Activated T-helper 2 cell treated with anti-CD3 and anti-CD28 coated beads, Interferon-gamma antibody, Interleukin-2, Interleukin-4, amounts not matched to agents 10 μg/mL and 5 μg/mL and 100 μg/mL, durations not matched to agents 14 hours and 24 hours and 36 hours (primary cell): Measurements from ENCODE around the gene ITPRID1. TPM values are rescaled to one million over a fixed set of nuclear protein-coding genes. Genes with fewer than 3 reads are reported as not detected.
A peak's percentile ranks its signal among the peaks of the same experiment; 100 is the strongest.
"Not testable (repeated sequence)": the region's sequence is repeated elsewhere in the genome, so short reads cannot be mapped to it uniquely, and the experiment has no call there.

Experiments
- DNase-seq: peaks from one replicate; pipeline ENCODE4 v3.0.0; 2021; ENCODE audit warnings: low spot score
- H3K27ac Mint-ChIP-seq: one replicate; pipeline ENCODE4 v1.8.0; 2021; ENCODE audit warnings: mixed read lengths
- H3K27me3 Mint-ChIP-seq: one replicate; pipeline ENCODE4 v1.8.0; 2021; ENCODE audit warnings: low read depth, mixed read lengths
- H3K36me3 Mint-ChIP-seq: one replicate; pipeline ENCODE4 v1.8.0; 2021; ENCODE audit warnings: low read depth, mixed read lengths
- H3K4me1 Mint-ChIP-seq: one replicate; pipeline ENCODE4 v1.8.0; 2021; ENCODE audit warnings: low read depth, mixed read lengths
- H3K4me3 Mint-ChIP-seq: one replicate; pipeline ENCODE4 v1.8.0; 2021; ENCODE audit warnings: low read depth, mild to moderate bottlenecking, moderate library complexity, mixed read lengths
- H3K9me3 Mint-ChIP-seq: one replicate; pipeline ENCODE4 v1.8.0; 2021; ENCODE audit warnings: mixed read lengths
- intact Hi-C: fragments of 100-400 bp; cut with micrococcal nuclease; formaldehyde crosslinking; loops from one replicate; pipeline ENCODE4 v1.15.1; 2023
- total RNA-seq: library from RNA; stranded (reverse); gene quantifications from 2 replicates; pipeline ENCODE4 v1.2.3, GENCODE V29; 2022

Gene ITPRID1
- not detected in 2 replicates for total RNA-seq

DNA sequence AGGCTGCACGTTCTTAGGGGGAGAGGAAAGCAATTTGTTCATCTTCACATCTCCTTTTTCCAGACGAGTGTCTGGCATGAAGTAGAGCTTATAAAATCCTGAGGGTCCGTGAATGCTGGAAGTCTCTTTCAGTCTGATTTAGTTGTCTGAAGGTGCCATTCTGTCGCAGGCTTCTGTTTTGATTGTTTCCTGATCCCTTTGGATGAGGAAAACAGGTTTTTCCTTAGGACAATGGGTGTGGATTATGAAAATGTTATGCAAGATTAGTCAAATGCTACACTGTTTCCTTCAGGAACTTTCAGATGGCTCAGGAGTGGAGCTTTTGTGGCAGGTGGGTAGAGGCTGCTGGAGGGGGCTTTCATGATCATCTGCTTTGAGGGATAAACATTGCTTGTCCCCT, at the start of gene ITPRID1:
Gene ITPRID1, plus strand, starts transcription at position 301 of the 400 bp plus-strand sequence. CDS start 38,935 bp downstream, outside the sequence.
- intact Hi-C loops, result no loop called here
- Mint-ChIP-seq H3K27me3 (no peaks in the 10 kb centered on the region), H3K27ac (no peak within 1 kb of the TSS), H3K36me3 (no peaks in the 10 kb centered on the region), H3K4me1 (no peaks in the 10 kb centered on the region), H3K4me3 (no peak within 1 kb of the TSS), H3K9me3 (peaks cover 26% of the 10 kb centered on the region)
- no peak for DNase-seq

DNA sequence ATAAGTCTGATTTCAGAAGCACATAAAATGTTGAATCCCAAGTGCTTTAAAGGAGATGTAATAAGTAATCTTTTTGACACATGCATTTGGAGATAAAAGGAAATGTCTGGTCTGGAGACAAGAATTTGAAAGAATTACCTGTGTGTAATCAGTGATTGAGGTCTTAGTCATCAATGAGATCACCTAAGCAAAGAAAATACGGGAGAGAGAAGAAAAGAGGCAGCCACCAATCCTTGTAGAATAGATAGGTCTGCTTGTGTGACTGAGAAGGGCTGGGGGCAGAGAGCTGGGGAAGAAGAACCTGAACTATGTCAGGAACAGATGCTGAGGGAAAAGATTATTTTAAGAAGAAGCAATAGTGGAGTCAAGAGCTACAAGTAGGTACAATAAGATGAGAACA, 49.3 kb upstream of the ITPRID1 start:
- no peak for DNase-seq
- intact Hi-C loops, result no loop called here
- Mint-ChIP-seq H3K4me1 (no peaks in the 10 kb centered on the region), H3K36me3 (no peaks in the 10 kb centered on the region), H3K27ac (no peak overlapping the region), H3K27me3 (no peaks in the 10 kb centered on the region), H3K4me3 (no peak overlapping the region), H3K9me3 (no peaks in the 10 kb centered on the region)

DNA sequence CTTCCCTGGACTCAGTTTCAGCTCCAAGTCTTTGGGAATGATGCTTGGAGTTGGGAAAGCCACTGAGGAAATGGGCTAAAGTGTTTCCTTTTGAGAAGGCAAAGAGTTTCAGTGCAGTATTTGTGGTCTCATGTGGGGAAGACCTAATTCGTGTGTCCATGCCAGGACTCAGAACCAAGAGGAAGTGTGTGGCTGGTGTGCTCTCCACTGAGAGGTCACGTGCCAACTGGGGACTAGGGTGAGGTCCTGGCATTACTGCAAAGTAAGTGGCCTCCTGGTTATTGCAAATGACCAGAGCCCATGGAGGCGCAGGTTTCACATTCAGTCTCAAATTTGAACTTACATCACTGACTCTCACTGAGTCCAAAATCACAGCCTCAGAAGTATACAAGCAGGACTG, 48.6 kb upstream of the ITPRID1 start:
- H3K4me1 Mint-ChIP-seq, result no peaks in the 10 kb centered on the region
- H3K27me3 Mint-ChIP-seq, result no peaks in the 10 kb centered on the region
- no peak for DNase-seq
- no peaks in the 10 kb centered on the region for H3K9me3 Mint-ChIP-seq
- intact Hi-C loops, result no loop called here
- no peak overlapping the region for H3K4me3 Mint-ChIP-seq
- no peak overlapping the region for H3K27ac Mint-ChIP-seq
- no peaks in the 10 kb centered on the region for H3K36me3 Mint-ChIP-seq

DNA sequence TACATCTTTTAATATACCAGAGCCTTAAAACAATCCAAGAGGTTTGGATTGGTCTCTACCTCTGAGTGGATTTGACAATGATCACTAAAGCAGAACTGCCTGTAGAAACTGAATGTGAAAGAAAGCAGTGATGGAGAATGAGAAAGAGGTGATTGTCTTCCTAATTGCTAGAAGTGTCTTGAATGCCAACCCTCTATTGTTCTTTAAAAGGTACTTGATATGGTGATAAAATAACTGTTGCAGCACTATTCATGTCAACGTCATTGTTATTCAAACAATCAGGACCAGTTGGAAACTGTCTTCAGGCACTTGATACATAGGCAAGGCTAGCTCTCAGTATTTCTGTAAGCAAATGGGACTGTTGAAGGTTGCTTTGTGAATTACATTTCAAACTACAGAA, 47.9 kb upstream of the ITPRID1 start:
- no peaks in the 10 kb centered on the region for H3K4me1 Mint-ChIP-seq
- DNase-seq, result no peak
- intact Hi-C loops, result no loop called here

DNA sequence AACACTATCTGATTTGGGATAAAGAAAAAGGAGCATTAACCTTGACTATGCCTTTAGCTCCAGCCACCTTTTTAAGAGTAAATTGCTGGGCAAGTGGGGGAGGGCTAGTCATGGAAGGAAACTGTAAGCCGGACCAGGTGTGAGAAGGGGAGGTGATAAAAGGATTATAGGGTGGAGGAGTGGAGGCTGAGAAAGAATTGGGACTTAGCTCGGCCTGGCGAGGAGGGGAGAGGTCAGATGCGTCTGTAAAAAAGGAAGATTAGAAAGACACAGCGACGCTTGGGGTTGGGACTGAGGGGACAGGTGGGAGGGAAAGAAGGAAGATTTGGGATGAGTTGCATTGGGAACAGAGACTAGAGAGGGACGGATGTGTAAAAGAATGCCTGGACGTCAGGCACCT, 43.0 kb upstream of the ITPRID1 start:
- H3K27ac Mint-ChIP-seq, intact Hi-C loops, H3K36me3 Mint-ChIP-seq, H3K27me3 Mint-ChIP-seq, H3K4me3 Mint-ChIP-seq, DNase-seq, H3K4me1 Mint-ChIP-seq, H3K9me3 Mint-ChIP-seq: not testable (repeated sequence)

More for the DNA sequence above, 47.9 kb upstream of the ITPRID1 start:
- no peak overlapping the region for H3K27ac Mint-ChIP-seq
- H3K4me3 Mint-ChIP-seq, result no peak overlapping the region
- no peaks in the 10 kb centered on the region for H3K9me3 Mint-ChIP-seq
- H3K27me3 Mint-ChIP-seq, result no peaks in the 10 kb centered on the region
- no peaks in the 10 kb centered on the region for H3K36me3 Mint-ChIP-seq

DNA sequence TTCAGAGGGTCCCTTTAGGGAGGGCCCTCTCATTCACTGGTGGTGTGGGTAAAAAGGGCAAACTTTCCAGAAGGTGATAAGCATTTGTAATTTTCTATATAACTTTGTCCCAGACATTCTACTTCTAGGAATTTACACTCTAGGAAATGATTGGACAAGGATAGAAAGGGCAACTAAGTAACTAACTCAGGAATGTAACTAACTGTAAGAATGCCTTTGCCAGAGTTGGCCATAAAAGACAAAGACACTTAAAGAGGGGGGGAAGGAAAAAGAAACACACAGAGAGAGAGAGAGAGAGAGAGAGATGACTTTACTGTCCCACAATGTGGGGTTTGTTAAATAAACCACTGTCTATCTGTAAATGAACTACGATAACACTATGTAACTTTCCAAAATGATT, 38.5 kb upstream of the ITPRID1 start:
- intact Hi-C loops, result no loop called here
- Mint-ChIP-seq H3K36me3 (no peaks in the 10 kb centered on the region), H3K4me1 (no peaks in the 10 kb centered on the region), H3K4me3 (no peak overlapping the region), H3K27ac (no peak overlapping the region), H3K9me3 (no peaks in the 10 kb centered on the region), H3K27me3 (no peaks in the 10 kb centered on the region)
- no peak for DNase-seq

DNA sequence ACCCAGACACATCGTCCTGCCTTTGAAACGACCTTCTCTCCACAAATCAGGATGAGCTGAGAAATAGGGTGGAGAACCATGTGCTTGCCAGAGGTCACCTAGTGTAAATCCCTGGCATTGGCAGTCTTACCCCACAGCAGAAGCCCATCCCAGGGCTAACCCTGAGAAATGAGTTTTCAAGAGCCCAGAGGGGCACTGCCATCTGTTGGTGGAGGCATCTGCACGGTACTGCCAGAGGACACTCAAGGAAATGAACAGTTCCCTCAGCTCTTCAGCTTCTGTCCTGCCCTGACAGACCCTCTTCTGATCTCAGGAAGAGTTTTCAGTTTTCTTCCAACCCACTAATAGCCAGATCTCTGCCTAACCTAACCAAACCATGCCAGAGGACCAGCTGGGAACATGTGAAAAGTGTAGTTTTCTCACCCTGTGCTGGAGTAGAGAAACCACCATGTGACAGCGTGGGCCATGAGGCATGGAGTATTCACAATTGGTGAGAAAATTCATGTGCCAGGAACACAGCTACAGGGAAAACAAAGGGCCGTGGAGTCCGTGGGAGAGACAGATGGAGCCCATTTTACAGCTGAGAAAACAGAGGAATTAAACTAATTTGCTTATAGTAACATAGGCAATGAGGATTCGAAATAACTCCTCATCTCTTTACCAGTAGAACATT, 37.7 kb upstream of the ITPRID1 start:
- Mint-ChIP-seq H3K27me3 (no peaks in the 10 kb centered on the region), H3K9me3 (no peaks in the 10 kb centered on the region), H3K4me1 (no peaks in the 10 kb centered on the region), H3K4me3 (no peak overlapping the region), H3K27ac (no peak overlapping the region), H3K36me3 (no peaks in the 10 kb centered on the region)
- DNase-seq, result no peak
- intact Hi-C loops, result no loop called here

DNA sequence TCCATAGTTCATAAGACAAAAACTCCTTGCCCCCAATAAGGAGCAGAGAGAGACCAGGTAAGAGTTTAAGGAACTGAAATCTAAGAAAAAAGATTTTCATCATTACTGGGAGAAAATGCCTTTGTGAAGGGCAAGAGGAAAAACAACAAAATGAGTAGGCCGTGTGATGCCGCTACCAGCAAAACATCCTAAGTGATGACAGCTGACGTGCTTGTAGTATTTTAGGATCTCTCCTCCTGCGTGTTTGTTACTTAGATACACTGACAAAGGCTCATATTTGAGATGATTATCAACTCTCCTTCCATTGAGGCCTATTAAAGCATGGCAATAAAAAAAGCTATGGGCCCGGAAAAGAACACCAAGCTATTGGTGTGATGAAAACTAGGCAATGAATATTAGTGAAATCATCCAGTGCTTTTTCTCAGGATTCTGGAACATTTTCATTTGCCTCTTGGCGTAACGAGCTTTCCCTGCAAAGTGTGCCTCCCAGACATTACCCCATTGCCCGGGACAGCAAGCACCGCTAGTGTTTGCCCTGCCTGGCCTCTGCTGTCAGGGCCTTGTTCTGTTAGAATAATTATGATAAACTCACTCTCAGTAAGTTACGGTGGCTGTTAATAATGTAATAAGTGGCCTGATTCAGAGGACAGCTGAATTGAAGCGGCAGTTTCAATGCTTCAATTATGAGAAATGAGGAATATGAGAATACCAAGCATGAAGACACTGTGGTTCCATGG, 36.8 kb upstream of the ITPRID1 start:
- intact Hi-C loops, result no loop called here
- Mint-ChIP-seq H3K27ac (no peak overlapping the region), H3K27me3 (no peaks in the 10 kb centered on the region), H3K9me3 (no peaks in the 10 kb centered on the region), H3K4me1 (no peaks in the 10 kb centered on the region), H3K4me3 (no peak overlapping the region), H3K36me3 (no peaks in the 10 kb centered on the region)
- no peak for DNase-seq

DNA sequence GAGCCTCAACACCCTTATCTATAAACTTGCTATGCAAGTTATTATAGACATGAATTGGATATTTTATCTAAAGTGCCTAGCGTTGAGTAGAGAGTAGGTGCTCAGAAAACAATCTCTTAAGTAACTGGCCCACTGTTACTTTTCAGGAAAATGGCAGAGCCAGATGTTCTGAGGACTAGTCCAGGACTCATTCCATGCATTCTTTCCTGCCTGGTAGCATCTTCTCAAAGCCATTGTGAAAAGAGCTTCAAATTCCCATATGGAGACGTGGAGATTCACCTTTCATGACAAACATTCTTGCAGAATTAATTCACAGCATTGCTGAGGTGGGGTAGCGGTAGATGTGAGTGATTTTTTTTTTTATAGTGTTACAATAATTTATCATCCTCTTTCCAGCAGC, 35.9 kb upstream of the ITPRID1 start:
- Mint-ChIP-seq H3K4me1 (no peaks in the 10 kb centered on the region), H3K36me3 (no peaks in the 10 kb centered on the region), H3K27ac (no peak overlapping the region), H3K27me3 (no peaks in the 10 kb centered on the region), H3K4me3 (no peak overlapping the region), H3K9me3 (no peaks in the 10 kb centered on the region)
- DNase-seq, result no peak
- intact Hi-C loops, result no loop called here

DNA sequence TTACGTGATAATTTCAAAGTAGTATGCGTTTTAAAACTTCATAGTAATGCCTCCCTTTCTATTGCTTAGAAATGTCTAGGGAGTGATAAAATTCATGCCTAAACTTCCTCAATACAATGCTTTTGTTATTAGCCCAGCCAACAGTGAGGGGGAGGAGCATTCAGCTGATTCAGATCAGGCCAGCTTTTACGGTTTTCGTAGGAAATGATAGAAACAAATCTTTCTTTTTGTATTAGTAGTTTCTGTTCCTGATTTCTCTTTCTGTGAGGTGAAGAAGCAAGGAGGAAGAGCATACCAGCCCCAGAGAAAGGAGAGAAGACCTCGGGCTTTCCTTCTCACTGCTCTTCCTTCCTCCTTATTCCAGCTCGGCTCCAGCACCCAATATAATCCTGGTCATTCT, 35.2 kb upstream of the ITPRID1 start:
- no peak for DNase-seq
- Mint-ChIP-seq H3K27ac (no peak overlapping the region), H3K4me1 (no peaks in the 10 kb centered on the region), H3K36me3 (no peaks in the 10 kb centered on the region), H3K27me3 (no peaks in the 10 kb centered on the region), H3K4me3 (no peak overlapping the region), H3K9me3 (no peaks in the 10 kb centered on the region)
- intact Hi-C loops, result no loop called here

DNA sequence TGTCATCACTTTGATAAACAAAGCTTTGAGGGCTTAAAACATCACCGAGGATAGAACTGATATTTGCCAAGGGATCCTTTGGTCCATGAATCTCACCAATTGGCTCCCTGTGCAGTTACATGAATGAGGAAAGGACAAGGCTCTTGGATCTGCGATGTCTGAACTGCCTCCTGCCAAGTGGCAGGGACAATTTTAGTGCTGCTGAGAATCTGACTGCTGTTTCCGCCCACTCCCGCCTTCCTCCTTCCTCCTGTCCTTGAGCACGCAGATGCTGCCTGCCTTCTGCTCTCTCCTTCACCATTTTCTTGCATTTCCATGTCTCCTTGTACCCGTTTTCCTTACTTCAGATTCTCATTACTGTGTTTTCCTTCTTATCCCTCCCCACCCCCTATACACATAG, 26.8 kb upstream of the ITPRID1 start:
- no peaks in the 10 kb centered on the region for H3K4me1 Mint-ChIP-seq
- H3K27me3 Mint-ChIP-seq, result no peaks in the 10 kb centered on the region
- no peak for DNase-seq
- H3K4me3 Mint-ChIP-seq, result no peak overlapping the region
- intact Hi-C loops, result no loop called here
- H3K36me3 Mint-ChIP-seq, result no peaks in the 10 kb centered on the region
- no peaks in the 10 kb centered on the region for H3K9me3 Mint-ChIP-seq
- H3K27ac Mint-ChIP-seq, result no peak overlapping the region

DNA sequence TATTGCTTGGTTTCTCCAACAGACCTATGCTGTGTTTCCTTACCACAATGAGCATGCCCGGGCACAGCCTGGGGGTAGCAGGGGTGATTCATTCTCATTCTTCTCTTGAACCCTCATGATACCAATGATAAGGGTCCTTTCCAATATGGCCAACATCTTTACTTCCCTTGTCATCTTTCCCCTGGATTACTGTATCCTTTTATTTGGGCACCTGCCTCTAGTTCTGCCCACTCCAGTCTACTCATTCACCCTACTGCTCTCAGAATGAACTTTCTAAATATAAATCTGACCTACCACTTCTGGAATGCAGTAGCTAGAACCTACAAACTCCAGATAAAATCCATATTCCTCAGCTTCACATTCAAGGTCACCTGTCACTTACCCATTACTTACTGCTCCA, 26.4 kb upstream of the ITPRID1 start:
- Mint-ChIP-seq H3K4me3 (no peak overlapping the region), H3K27me3 (no peaks in the 10 kb centered on the region), H3K27ac (no peak overlapping the region), H3K9me3 (no peaks in the 10 kb centered on the region), H3K4me1 (no peaks in the 10 kb centered on the region), H3K36me3 (no peaks in the 10 kb centered on the region)
- DNase-seq, result no peak
- intact Hi-C loops, result no loop called here

DNA sequence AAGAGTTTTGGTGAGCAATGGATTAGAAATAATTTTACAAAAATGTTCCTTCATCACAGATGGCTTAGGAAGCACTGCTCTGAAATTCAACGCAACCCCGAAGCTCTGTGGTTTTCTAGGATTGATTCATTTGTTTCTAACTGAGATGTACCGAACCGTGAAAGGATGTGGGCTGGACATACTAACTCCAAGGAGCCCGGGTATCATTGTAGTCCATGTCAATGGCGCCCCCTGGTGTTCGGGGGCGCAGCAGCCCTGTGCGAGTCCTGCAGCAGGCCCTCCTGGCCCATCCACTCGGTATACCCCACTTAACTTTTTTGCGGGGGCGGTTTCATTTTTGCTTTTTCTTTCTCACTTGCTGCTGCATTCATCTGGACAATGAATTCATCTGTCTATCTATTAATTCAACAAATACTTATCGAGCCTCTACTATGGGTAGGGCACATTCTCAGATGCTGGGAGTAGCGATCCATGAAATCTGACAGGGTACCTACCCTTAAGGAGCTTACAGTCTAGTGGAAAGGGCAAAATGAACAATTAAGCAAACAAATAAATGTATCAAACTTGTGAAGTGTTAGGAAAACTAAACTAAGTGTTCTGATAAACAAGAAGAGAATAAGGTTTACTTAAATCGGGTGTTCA, 25.2 kb upstream of the ITPRID1 start:
- Mint-ChIP-seq H3K4me3 (no peak overlapping the region), H3K9me3 (no peaks in the 10 kb centered on the region), H3K4me1 (no peaks in the 10 kb centered on the region), H3K27me3 (no peaks in the 10 kb centered on the region), H3K36me3 (no peaks in the 10 kb centered on the region), H3K27ac (no peak overlapping the region)
- peak; percentile 18 for DNase-seq
- intact Hi-C loops, result loop anchor here (2.0 kb wide), 1 partner anchor 46 kb away; no protein-coding TSS in a partner anchor
